Epithelial cell of esophagus (primary cell): ENCODE results near the gene APH1A.
A peak's percentile ranks its signal among the peaks of the same experiment; 100 is the strongest.
"Not testable (repeated sequence)": the region's sequence is repeated elsewhere in the genome, so short reads cannot be mapped to it uniquely, and the experiment has no call there.

Experiments
- DNase-seq: peaks from one replicate; pipeline ENCODE4 v3.0.0; 2010; ENCODE audit warnings: low read depth
- H3K4me3 ChIP-seq: 2 replicates; pipeline ENCODE4 v1.5.1; 2011; ENCODE audit warnings: mild to moderate bottlenecking, low read length, control low read depth
- CTCF ChIP-seq: IDR thresholded peaks from 2 replicates; pipeline ENCODE4 v1.5.1; 2011; ENCODE audit warnings: low read depth, mild to moderate bottlenecking, low read length, control low read depth, inconsistent platforms; ENCODE audit not compliant: insufficient read depth; ENCODE audit errors: missing control alignments

APH1A gene

DNA sequence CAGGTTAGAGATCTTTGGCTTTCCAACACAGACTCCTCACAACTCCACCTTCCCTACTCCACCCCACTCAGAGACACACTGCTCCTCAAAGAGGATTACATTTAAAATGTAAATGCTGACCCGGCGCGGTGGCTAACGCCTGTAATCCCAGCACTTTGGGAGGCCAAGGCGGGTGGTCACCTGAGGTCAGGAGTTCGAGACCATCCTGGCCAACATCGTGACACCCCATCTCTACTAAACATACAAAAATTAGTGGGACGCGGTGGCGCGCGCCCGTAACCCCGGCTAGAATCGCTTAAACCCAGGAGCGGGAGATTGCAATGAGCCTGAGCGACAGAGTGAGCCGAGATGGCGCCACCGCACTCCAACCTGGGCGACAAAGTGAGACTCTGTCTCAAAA lies 31.1 kb downstream of the APH1A start:
- H3K4me3 ChIP-seq, result no peak overlapping the region
- TF ChIP-seq CTCF, result no peak

DNA sequence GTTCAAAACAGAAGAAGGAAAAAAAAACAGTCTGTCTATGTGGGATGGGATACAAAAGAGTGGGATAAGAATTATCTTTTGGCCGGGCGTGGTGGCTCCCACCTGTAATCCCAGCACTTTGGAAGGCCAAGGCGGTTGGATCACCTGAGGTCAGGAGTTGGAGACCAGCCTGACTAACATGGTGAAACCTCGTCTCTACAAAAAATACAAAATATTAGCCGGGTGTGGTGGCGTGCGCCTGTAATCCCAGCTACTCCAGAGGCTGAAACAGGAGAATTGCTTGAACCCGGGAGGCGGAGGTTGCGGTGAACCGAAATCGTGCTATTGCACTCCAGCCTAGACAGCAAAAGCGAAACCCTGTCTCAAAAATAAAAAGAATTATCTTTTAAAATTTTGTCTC lies 31.6 kb downstream of the APH1A start:
- DNase-seq, H3K4me3 ChIP-seq: not testable (repeated sequence)

More for the DNA sequence above, 31.1 kb downstream of the APH1A start:
- no peak for DNase-seq

DNA sequence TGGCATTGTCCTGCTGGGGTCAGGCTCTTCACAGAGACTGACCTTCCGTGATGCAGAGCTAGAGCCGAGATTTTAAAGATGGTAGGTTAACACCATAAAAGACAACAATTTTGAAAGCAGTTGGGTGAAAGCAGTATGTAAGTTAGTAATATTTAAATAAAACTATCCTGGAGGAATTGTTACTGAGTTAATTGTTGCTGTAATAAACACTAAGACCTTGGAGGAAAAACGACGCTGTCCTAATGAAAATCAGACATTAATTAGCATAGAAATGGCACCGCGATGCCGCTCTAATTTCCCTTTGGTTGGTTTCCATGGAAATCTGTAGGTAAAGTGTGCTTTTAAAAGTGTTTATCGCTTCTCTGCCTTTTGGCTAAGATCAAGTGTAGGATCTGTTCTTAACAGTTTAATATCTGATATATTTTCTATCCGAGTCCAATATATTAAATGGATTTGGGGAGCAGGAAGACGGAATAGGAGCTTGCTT lies 32.2 kb downstream of the APH1A start:
- DNase-seq, result no peak
- H3K4me3 ChIP-seq, result peak overlapping the region; percentile 59
- no peak for TF ChIP-seq CTCF

- peak; percentile 99 for DNase-seq
- H3K4me3 ChIP-seq, result peak within 1 kb of the TSS; percentile 59
- peak; percentile 27 for TF ChIP-seq CTCF
These were observed 32.8 kb downstream of the APH1A start, which contains the start of gene ANP32E for GRCh38 chr1:150235852-150236613. ANP32E (minus strand) TSS chr1:150236112; CDS start chr1:150235786, 326 bp downstream.

- DNase-seq, result peak; percentile 41
- peak overlapping the region; percentile 59 for H3K4me3 ChIP-seq
- TF ChIP-seq CTCF, result no peak
These were observed 33.4 kb downstream of the APH1A start for GRCh38 chr1:150235294-150235851.

GRCh38 chr1:150234566-150235293 lies 34.1 kb downstream of the APH1A start:
- DNase-seq, result peak; percentile 69
- no peak for TF ChIP-seq CTCF
- peak overlapping the region; percentile 59 for H3K4me3 ChIP-seq

GRCh38 chr1:150234309-150234565 lies 34.6 kb downstream of the APH1A start:
- TF ChIP-seq CTCF, result no peak
- no peak for DNase-seq
- H3K4me3 ChIP-seq, result peak overlapping the region; percentile 59
